HepG2 (cell line): ENCODE data around the gene SETD1B. TPM values are rescaled to one million over a fixed set of nuclear protein-coding genes. Genes with fewer than 3 reads are reported as not detected.

ENCODE experiments used
- BCL3 ChIP-seq: sonication (generic); formaldehyde crosslinking; IDR thresholded peaks from 2 replicates; pipeline ENCODE4 v1.5.1; 2020; ENCODE audit warnings: mild to moderate bottlenecking, missing genetic modification reagents, moderate library complexity
- BCL6 ChIP-seq: IDR thresholded peaks from 2 replicates; pipeline ENCODE4 v1.6.1; 2016; ENCODE audit warnings: missing genetic modification reagents, missing compliant biosample characterization
- BRCA1 ChIP-seq: sonication (generic); formaldehyde crosslinking; IDR thresholded peaks from 2 replicates; pipeline ENCODE4 v1.4.0; 2020; ENCODE audit warnings: missing genetic modification reagents
- FOXK2 ChIP-seq: fragments of 450-650 bp; IDR thresholded peaks from 2 replicates; pipeline ENCODE4 v1.6.1; 2016
- FOXO1 ChIP-seq: sonication (generic); formaldehyde crosslinking; IDR thresholded peaks from 2 replicates; pipeline ENCODE4 v1.4.0; 2020; ENCODE audit warnings: missing genetic modification reagents
- GLI4 ChIP-seq: sonication (generic); formaldehyde crosslinking; IDR thresholded peaks from 2 replicates; pipeline ENCODE4 v1.5.1; 2020; ENCODE audit warnings: missing genetic modification reagents, mild to moderate bottlenecking, moderate library complexity, borderline replicate concordance
- HMG20B ChIP-seq: conservative IDR thresholded peaks from 2 replicates; pipeline ENCODE4 v1.6.1; 2016; ENCODE audit warnings: missing genetic modification reagents, missing compliant biosample characterization
- KLF15 ChIP-seq: sonication (generic); formaldehyde crosslinking; IDR thresholded peaks from 2 replicates; pipeline ENCODE4 v1.8.1; 2023; ENCODE audit warnings: borderline replicate concordance, mild to moderate bottlenecking, inconsistent platforms, missing genetic modification reagents, mixed read lengths
- MLXIP ChIP-seq: sonication (generic); formaldehyde crosslinking; IDR thresholded peaks from 2 replicates; pipeline ENCODE4 v1.9.0; 2021; ENCODE audit warnings: missing genetic modification reagents, borderline replicate concordance
- NONO ChIP-seq, 2 experiments: fragments of 450-650 bp in 1 of 2; sonication (generic) in 1 of 2; formaldehyde crosslinking in 1 of 2; IDR thresholded peaks in 1 of 2; conservative IDR thresholded peaks in 1 of 2; 2 replicates each; pipeline versions ENCODE4 v1.6.1 to v1.8.0; 2017 to 2022; ENCODE audit warnings: mild to moderate bottlenecking in 1 of 2, missing genetic modification reagents in 1 of 2, moderate library complexity in 1 of 2
- NR2C2 ChIP-seq: sonication (generic); formaldehyde crosslinking; IDR thresholded peaks from 2 replicates; pipeline ENCODE4 v1.4.0; 2020; ENCODE audit warnings: missing genetic modification reagents, mild to moderate bottlenecking, moderate library complexity, borderline replicate concordance
- PHF20 ChIP-seq: sonication (generic); formaldehyde crosslinking; IDR thresholded peaks from 2 replicates; pipeline ENCODE4 v1.5.0; 2020; ENCODE audit warnings: mild to moderate bottlenecking, missing genetic modification reagents
- POLR2AphosphoS2 ChIP-seq: IDR thresholded peaks from 2 replicates; pipeline ENCODE4 v1.6.1; 2011; ENCODE audit warnings: low read depth, low read length, improper control_type of control experiment
- RARA ChIP-seq: IDR thresholded peaks from 2 replicates; pipeline ENCODE4 v1.6.1; 2016; ENCODE audit warnings: missing genetic modification reagents, missing compliant biosample characterization
- SRF ChIP-seq: IDR thresholded peaks from 2 replicates; pipeline ENCODE4 v1.6.1; 2011; ENCODE audit warnings: mild to moderate bottlenecking, low read depth, low read length, moderate library complexity
- TBX2 ChIP-seq: sonication (generic); formaldehyde crosslinking; IDR thresholded peaks from 2 replicates; pipeline ENCODE4 v1.5.0; 2020; ENCODE audit warnings: missing genetic modification reagents, mild to moderate bottlenecking, borderline replicate concordance
- ZFP82 ChIP-seq: sonication (generic); formaldehyde crosslinking; IDR thresholded peaks from 2 replicates; pipeline ENCODE4 v1.5.1; 2020; ENCODE audit warnings: mild to moderate bottlenecking, missing genetic modification reagents, borderline replicate concordance
- ZNF383 ChIP-seq: sonication (generic); formaldehyde crosslinking; IDR thresholded peaks from 2 replicates; pipeline ENCODE4 v1.4.0; 2020; ENCODE audit warnings: missing genetic modification reagents, mild to moderate bottlenecking, borderline replicate concordance
- ZSCAN5A ChIP-seq: sonication (generic); formaldehyde crosslinking; IDR thresholded peaks from 2 replicates; pipeline ENCODE4 v1.8.0; 2022; ENCODE audit warnings: mild to moderate bottlenecking, missing genetic modification reagents, borderline replicate concordance
- polyA plus RNA-seq, 8 experiments: library from polyadenylated mRNA; depleted of rRNA in 3 of 8; stranded (reverse) in 7 of 8; unstranded in 1 of 8; fragments of >200 nt; fragmentation: Illumina TruSeq in 4 of 8; extraction: Trizol in 4 of 8; gene quantifications; 2 replicates each; pipeline versions ENCODE4 v1.2.1 to v1.2.3, GENCODE V29; 2011 to 2016; ENCODE audit warnings: low read depth in 4 of 8, missing spikeins in 1 of 8, mixed read lengths in 1 of 8; ENCODE audit not compliant: insufficient read depth in 1 of 8
- total RNA-seq, 5 experiments: library from RNA; depleted of rRNA; stranded (reverse); fragments of >200 nt; fragmentation: Illumina TruSeq; extraction: Trizol; gene quantifications; 2 replicates each; pipeline ENCODE4 v1.2.3, GENCODE V29; 2016; ENCODE audit warnings: low read depth in 1 of 5
- TF ChIP-seq, protein P1 (sequence below): IDR thresholded peaks from 2 replicates; pipeline ENCODE4 v1.6.1; 2016; ENCODE audit warnings: missing genetic modification reagents, missing compliant biosample characterization
- TF ChIP-seq, protein P2 (sequence below), 2 experiments: fragments of 450-650 bp in 1 of 2; sonication (generic) in 1 of 2; formaldehyde crosslinking; IDR thresholded peaks; 2 replicates each; pipeline versions ENCODE4 v1.5.0 to v1.8.0; 2020 to 2022; ENCODE audit warnings: mild to moderate bottlenecking in 1 of 2, missing genetic modification reagents in 1 of 2

Gene SETD1B
- total and polyA plus RNA-seq, 2 of the 13 experiments (the other 11 are each of a cell fraction or from before 2014, with no cell fraction given) = 1.1 to 1.4 TPM

- TF ChIP-seq ZSCAN5A (CRISPR knock-in tag) = peak; percentile 36; the same call in 1 of the 2 replicates
- TF ChIP-seq, protein P1, sequence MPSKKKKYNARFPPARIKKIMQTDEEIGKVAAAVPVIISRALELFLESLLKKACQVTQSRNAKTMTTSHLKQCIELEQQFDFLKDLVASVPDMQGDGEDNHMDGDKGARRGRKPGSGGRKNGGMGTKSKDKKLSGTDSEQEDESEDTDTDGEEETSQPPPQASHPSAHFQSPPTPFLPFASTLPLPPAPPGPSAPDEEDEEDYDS = peak; percentile 17; the same call in 1 of the 2 replicates
- peak; percentile 65; the same call in 1 of the 2 replicates for TF ChIP-seq FOXO1
- TF ChIP-seq MLXIP (CRISPR knock-in tag) = no peak
- peak; percentile 68; the same call in 1 of the 2 replicates for TF ChIP-seq PHF20
- TF ChIP-seq POLR2AphosphoS2 = no peak
- TF ChIP-seq RARA = peak; percentile 98
- peak; percentile 53; the same call in 1 of the 2 replicates for TF ChIP-seq TBX2
- 0 out of 2 replicates have a peak, but pooled peaks have one; percentile 38 for TF ChIP-seq GLI4 (CRISPR knock-in tag)
- 0 out of 2 replicates have a peak, but pooled peaks have one; percentile 40 for TF ChIP-seq HMG20B (CRISPR knock-in tag)
- 0 out of 2 replicates have a peak, but pooled peaks have one; percentile 26 for TF ChIP-seq BRCA1
- TF ChIP-seq NONO (IDR thresholded peaks at IDR 0.05) = no peak
- TF ChIP-seq NONO (CRISPR knock-in tag; conservative IDR thresholded peaks at IDR 0.05) = peak; percentile 90
- TF ChIP-seq, protein P2, sequence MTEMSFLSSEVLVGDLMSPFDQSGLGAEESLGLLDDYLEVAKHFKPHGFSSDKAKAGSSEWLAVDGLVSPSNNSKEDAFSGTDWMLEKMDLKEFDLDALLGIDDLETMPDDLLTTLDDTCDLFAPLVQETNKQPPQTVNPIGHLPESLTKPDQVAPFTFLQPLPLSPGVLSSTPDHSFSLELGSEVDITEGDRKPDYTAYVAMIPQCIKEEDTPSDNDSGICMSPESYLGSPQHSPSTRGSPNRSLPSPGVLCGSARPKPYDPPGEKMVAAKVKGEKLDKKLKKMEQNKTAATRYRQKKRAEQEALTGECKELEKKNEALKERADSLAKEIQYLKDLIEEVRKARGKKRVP (CRISPR knock-in tag; IDR thresholded peaks at IDR 0.05) = peak in 1 of 2 experiments; percentile 89; a peak in 2 of 4 replicates
- TF ChIP-seq FOXK2 = no peak
- no peak for TF ChIP-seq SRF
- peak; percentile 47; the same call in 1 of the 2 replicates for TF ChIP-seq ZNF383 (CRISPR knock-in tag)
- no peak for TF ChIP-seq KLF15 (CRISPR knock-in tag)
- TF ChIP-seq NR2C2 = peak; percentile 93
- peak; percentile 58; the same call in 1 of the 2 replicates for TF ChIP-seq ZFP82
- TF ChIP-seq BCL3 (CRISPR knock-in tag) = peak; percentile 65; the same call in 1 of the 2 replicates
- peak; percentile 28; the same call in 1 of the 2 replicates for TF ChIP-seq BCL6 (CRISPR knock-in tag)
These were observed 53.8 kb downstream of the SETD1B start (continued) for GRCh38 chr12:121857322-121858246.
